PFSK-1 (cell line): ENCODE data around the gene BIRC7.

ENCODE experiments used
- FOXP2 ChIP-seq: optimal IDR thresholded peaks from 2 replicates; pipeline ENCODE3; 2011; ENCODE audit warnings: borderline replicate concordance, control low read depth, inconsistent platforms; ENCODE audit not compliant: insufficient read depth; ENCODE audit errors: extremely low read length, extremely low read depth
- POLR2AphosphoS5 ChIP-seq: IDR thresholded peaks from 2 replicates; pipeline ENCODE4 v1.6.1; 2012; ENCODE audit warnings: low read depth, mild to moderate bottlenecking, control low read depth, low read length, moderate library complexity
- REST ChIP-seq, 2 experiments: IDR thresholded peaks; 2 replicates each; pipeline versions ENCODE4 v1.6.1 to v1.8.0; 2011 to 2012; ENCODE audit warnings: low read depth in 2 of 2, low read length in 2 of 2, control low read depth in 1 of 2, inconsistent platforms in 1 of 2, mild to moderate bottlenecking in 1 of 2, moderate library complexity in 1 of 2; ENCODE audit not compliant: insufficient read depth in 1 of 2
- SIN3A ChIP-seq: IDR thresholded peaks from 2 replicates; pipeline ENCODE4 v1.6.1; 2012; ENCODE audit warnings: mild to moderate bottlenecking, low read length, moderate library complexity, borderline replicate concordance; ENCODE audit not compliant: insufficient read depth
- TAF1 ChIP-seq: IDR thresholded peaks from 2 replicates; pipeline ENCODE4 v1.6.1; 2012; ENCODE audit warnings: low read length, control low read depth, borderline replicate concordance; ENCODE audit not compliant: insufficient read depth

Gene BIRC7

GRCh38 chr20:63280929-63281545, 45.3 kb downstream of the BIRC7 start:
- TF ChIP-seq TAF1, result no peak
- TF ChIP-seq POLR2AphosphoS5, result no peak
- no peak for TF ChIP-seq FOXP2
- no peak for TF ChIP-seq REST (IDR thresholded peaks at IDR 0.05; ENCODE audit: insufficient read depth in 1 of 2, low read depth in 2 of 2, low read length in 2 of 2)
- no peak for TF ChIP-seq SIN3A

GRCh38 chr20:63281742-63282665, 46.3 kb downstream of the BIRC7 start:
- TF ChIP-seq FOXP2 (no peak), REST (IDR thresholded peaks at IDR 0.05; ENCODE audit: insufficient read depth in 1 of 2, low read depth in 2 of 2, low read length in 2 of 2) (no peak), SIN3A (no peak), POLR2AphosphoS5 (no peak), TAF1 (no peak)

GRCh38 chr20:63282946-63283345, 47.2 kb downstream of the BIRC7 start:
- TF ChIP-seq FOXP2 (no peak), TAF1 (no peak), POLR2AphosphoS5 (no peak), SIN3A (no peak), REST (IDR thresholded peaks at IDR 0.05; ENCODE audit: insufficient read depth in 1 of 2, low read depth in 2 of 2, low read length in 2 of 2) (no peak)

- no peak for TF ChIP-seq TAF1
- TF ChIP-seq SIN3A, result no peak
- TF ChIP-seq FOXP2, result no peak
- TF ChIP-seq POLR2AphosphoS5, result no peak
- TF ChIP-seq REST (IDR thresholded peaks at IDR 0.05; ENCODE audit: insufficient read depth in 1 of 2, low read depth in 2 of 2, low read length in 2 of 2), result no peak
These were observed 47.8 kb downstream of the BIRC7 start for GRCh38 chr20:63283397-63284082.
